ENCODE results near the gene ZNF460.

ZNF460 gene

DNA sequence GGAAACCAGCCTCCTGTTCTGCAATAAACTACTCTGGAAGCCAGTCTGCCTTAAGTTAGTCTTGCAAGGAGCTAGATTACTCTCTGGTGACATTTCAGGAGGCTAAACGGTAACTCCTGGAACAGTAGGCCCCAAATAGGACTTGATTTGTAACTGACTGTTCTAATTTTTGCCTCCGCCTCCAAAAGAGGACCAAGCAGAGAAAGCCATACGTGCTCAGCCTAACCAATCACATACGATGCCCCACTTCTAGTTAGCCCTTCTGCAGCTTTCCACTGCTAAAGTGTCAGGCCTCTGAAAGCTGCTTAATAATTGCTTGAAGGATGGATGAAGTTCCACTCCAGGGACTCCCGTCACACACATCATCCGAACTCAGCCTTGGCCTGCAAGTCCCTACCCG lies 39.1 kb upstream of the ZNF460 start:
- TF ChIP-seq, protein P1, sequence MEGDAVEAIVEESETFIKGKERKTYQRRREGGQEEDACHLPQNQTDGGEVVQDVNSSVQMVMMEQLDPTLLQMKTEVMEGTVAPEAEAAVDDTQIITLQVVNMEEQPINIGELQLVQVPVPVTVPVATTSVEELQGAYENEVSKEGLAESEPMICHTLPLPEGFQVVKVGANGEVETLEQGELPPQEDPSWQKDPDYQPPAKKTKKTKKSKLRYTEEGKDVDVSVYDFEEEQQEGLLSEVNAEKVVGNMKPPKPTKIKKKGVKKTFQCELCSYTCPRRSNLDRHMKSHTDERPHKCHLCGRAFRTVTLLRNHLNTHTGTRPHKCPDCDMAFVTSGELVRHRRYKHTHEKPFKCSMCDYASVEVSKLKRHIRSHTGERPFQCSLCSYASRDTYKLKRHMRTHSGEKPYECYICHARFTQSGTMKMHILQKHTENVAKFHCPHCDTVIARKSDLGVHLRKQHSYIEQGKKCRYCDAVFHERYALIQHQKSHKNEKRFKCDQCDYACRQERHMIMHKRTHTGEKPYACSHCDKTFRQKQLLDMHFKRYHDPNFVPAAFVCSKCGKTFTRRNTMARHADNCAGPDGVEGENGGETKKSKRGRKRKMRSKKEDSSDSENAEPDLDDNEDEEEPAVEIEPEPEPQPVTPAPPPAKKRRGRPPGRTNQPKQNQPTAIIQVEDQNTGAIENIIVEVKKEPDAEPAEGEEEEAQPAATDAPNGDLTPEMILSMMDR (IDR thresholded peaks at IDR 0.05; ENCODE audit: low read depth, low read length): no peak
- no peak for DNase-seq
- peak overlapping the region; percentile 85 for H3K27ac ChIP-seq
- H3K4me3 ChIP-seq (ENCODE audit: low read depth, low read length): peak overlapping the region; percentile 93
- peaks cover 13% of the 10 kb centered on the region for H3K36me3 ChIP-seq
- no peaks in the 10 kb centered on the region for H3K27me3 ChIP-seq (ENCODE audit: insufficient read depth, low read depth, severe bottlenecking)
- no peaks in the 10 kb centered on the region for H3K9me3 ChIP-seq (ENCODE audit: severe bottlenecking)

DNA sequence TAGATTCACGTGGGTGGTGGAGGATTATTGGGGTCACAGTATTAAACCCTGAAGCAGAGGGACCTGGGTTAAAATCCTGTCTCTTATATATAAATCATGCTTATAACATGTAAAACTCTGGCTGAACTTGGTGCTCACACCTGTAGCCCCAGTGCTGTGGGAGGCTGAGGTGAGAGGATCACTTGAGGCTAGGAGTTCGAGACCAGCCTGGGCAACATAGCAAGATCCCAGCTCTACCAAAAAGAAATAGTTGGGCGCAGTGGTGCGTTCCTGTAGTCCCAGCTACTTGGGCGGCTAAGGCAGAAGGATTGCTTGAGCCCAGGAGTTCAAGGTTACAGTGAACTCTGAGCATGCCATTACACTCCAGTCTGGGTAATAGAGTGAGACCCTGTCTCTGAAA lies 37.5 kb upstream of the ZNF460 start:
- TF ChIP-seq, protein P1 (IDR thresholded peaks at IDR 0.05; ENCODE audit: low read depth, low read length): no peak

DNA sequence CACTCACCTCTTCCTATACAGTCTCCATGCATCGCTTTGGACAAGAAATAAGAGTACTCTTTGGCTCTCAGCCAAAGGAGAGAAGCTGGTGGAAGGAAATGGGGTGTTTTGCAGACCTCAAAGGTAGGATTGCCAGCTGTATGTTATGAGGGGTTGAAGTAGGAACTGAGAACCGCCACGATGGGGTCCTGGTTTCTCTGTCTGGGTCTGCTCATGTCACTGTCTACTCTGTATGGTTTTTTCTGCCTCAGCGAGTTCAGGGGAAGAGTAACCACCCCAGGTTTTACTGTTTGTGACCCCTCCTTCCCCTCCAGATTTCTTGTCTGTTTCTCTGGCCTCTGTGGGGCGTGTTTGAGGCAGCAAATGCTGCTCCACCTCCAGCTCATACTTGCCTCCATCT lies 35.8 kb upstream of the ZNF460 start:
- Histone ChIP-seq H3K4me3 (ENCODE audit: low read depth, low read length) (no peak overlapping the region), H3K27ac (no peak overlapping the region), H3K36me3 (peaks cover 32% of the 10 kb centered on the region), H3K27me3 (ENCODE audit: insufficient read depth, low read depth, severe bottlenecking) (no peaks in the 10 kb centered on the region), H3K9me3 (ENCODE audit: severe bottlenecking) (no peaks in the 10 kb centered on the region)
- DNase-seq: no peak
- TF ChIP-seq, protein P1 (IDR thresholded peaks at IDR 0.05; ENCODE audit: low read depth, low read length): no peak

More for the DNA sequence above, 37.5 kb upstream of the ZNF460 start:
- Histone ChIP-seq H3K9me3 (ENCODE audit: severe bottlenecking) (no peaks in the 10 kb centered on the region), H3K4me3 (ENCODE audit: low read depth, low read length) (no peak overlapping the region), H3K27me3 (ENCODE audit: insufficient read depth, low read depth, severe bottlenecking) (no peaks in the 10 kb centered on the region), H3K36me3 (peaks cover 19% of the 10 kb centered on the region), H3K27ac (no peak overlapping the region)
- DNase-seq: no peak

DNA sequence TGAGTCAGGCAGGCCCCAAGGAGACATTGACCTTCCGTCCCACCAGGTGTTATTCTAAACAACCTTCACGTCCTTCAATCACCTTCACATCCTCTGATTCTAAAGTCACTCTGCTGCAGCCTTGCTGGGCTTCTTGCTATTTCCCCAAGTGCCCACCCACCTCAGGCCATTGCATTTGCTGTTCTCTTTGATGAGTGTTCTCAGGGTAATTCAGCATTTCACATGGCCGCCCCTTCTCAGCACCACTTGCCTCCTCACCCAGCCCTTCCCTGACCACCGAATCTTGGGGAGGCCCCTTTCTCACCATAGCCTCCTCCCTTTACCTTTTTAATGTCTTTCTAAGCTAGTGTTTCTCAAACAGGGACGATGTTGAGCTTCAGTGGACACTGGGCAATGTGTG lies 35.2 kb upstream of the ZNF460 start:
- Histone ChIP-seq H3K27me3 (ENCODE audit: insufficient read depth, low read depth, severe bottlenecking) (no peaks in the 10 kb centered on the region), H3K27ac (no peak overlapping the region), H3K4me3 (ENCODE audit: low read depth, low read length) (no peak overlapping the region), H3K36me3 (peaks cover 33% of the 10 kb centered on the region), H3K9me3 (ENCODE audit: severe bottlenecking) (no peaks in the 10 kb centered on the region)
- TF ChIP-seq, protein P1 (IDR thresholded peaks at IDR 0.05; ENCODE audit: low read depth, low read length): no peak
- DNase-seq: no peak

DNA sequence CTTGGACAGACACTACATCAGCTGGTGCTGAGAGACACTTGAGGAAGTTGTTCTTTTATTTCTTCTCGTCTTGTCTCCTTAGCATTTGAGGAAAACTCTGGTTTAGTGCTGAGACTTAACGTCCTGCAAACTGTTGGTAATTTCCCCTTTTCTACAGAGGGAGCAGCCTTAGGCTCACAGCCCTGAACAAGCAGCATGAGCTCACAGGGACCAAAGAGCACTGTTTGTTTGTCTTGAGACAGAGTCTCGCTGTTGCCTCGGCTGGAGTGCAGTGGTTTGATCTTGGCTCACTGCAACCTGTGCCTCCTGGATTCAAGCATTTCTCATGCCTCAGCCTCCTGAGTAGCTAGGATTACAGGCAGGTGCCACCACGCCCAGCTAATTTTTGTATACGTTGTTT lies 34.3 kb upstream of the ZNF460 start:
- TF ChIP-seq, protein P1 (IDR thresholded peaks at IDR 0.05; ENCODE audit: low read depth, low read length): no peak
- Histone ChIP-seq H3K36me3 (peaks cover 34% of the 10 kb centered on the region), H3K27me3 (ENCODE audit: insufficient read depth, low read depth, severe bottlenecking) (no peaks in the 10 kb centered on the region), H3K9me3 (ENCODE audit: severe bottlenecking) (no peaks in the 10 kb centered on the region), H3K27ac (no peak overlapping the region), H3K4me3 (ENCODE audit: low read depth, low read length) (no peak overlapping the region)
- no peak for DNase-seq

DNA sequence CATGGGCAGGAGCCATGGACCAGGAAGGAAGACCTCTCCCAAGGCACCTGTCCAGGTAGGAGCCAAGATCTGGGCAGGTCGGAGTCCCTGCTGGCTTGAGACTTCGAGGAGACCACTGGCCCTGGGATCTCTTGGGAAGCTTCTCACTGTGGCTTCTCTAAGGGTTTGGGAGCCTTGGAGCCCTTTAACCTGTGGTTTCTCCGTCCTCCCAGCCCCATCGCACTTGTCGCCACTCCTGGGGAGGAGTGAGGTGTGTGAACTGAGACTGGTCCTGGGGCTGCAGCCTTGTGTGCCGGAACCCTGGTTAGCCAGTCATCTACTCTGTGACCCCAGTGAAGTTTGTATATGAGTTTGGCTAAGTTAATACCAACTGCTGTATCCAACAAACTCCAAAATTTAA lies 31.6 kb upstream of the ZNF460 start:
- Histone ChIP-seq H3K27ac (no peak overlapping the region), H3K4me3 (ENCODE audit: low read depth, low read length) (no peak overlapping the region), H3K36me3 (peaks cover 47% of the 10 kb centered on the region), H3K9me3 (ENCODE audit: severe bottlenecking) (no peaks in the 10 kb centered on the region), H3K27me3 (ENCODE audit: insufficient read depth, low read depth, severe bottlenecking) (no peaks in the 10 kb centered on the region)
- TF ChIP-seq, protein P1 (IDR thresholded peaks at IDR 0.05; ENCODE audit: low read depth, low read length): no peak
- DNase-seq: no peak
